Coronary artery (tissue), 2 donors: ENCODE measurements around the gene SULT2B1.
"Not testable (repeated sequence)": the region's sequence is repeated elsewhere in the genome, so short reads cannot be mapped to it uniquely, and the experiment has no call there.

Source experiments
- DNase-seq: peaks from one replicate; pipeline ENCODE4 v3.0.0-alpha.2; 2017; ENCODE audit warnings: low spot score
- H3K27ac ChIP-seq, 2 donors: fragments of 200-600 bp; sonication (generic); one replicate each; pipeline ENCODE4 v1.5.1; 2016 to 2019
- H3K4me3 ChIP-seq: fragments of 200-600 bp; sonication (generic); 2 replicates; pipeline ENCODE4 v1.5.1; 2016; ENCODE audit warnings: mild to moderate bottlenecking, moderate library complexity
- TF ChIP-seq, protein P1 (sequence below): fragments of 200-600 bp; sonication (generic); IDR thresholded peaks from one replicate; pipeline ENCODE4 v1.5.1; 2019; ENCODE audit warnings: antibody characterized with exemption

The SULT2B1 gene

DNA sequence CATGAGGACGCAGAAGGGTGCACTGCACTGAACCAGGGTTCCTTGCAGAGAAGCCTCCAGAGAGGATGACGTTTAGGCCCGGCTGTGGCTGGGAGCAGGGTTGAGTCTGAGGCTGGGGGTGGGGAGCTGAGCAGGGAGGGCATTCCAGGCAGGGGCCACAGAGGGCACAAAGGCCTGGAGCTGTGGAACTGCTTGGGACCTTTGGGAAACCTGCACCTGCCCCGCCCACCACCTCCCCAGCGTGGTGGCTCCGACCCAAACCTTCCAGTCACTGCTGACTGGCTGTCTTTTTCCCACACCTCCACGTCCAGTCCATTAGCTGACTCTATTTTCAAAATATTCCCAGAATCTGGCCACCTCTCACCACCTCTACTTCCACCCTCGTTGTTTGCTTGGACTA lies 35.4 kb upstream of the SULT2B1 start:
- DNase-seq = no peak
- no peak overlapping the region for H3K4me3 ChIP-seq
- H3K27ac ChIP-seq = no peak overlapping the region
- TF ChIP-seq, protein P1, sequence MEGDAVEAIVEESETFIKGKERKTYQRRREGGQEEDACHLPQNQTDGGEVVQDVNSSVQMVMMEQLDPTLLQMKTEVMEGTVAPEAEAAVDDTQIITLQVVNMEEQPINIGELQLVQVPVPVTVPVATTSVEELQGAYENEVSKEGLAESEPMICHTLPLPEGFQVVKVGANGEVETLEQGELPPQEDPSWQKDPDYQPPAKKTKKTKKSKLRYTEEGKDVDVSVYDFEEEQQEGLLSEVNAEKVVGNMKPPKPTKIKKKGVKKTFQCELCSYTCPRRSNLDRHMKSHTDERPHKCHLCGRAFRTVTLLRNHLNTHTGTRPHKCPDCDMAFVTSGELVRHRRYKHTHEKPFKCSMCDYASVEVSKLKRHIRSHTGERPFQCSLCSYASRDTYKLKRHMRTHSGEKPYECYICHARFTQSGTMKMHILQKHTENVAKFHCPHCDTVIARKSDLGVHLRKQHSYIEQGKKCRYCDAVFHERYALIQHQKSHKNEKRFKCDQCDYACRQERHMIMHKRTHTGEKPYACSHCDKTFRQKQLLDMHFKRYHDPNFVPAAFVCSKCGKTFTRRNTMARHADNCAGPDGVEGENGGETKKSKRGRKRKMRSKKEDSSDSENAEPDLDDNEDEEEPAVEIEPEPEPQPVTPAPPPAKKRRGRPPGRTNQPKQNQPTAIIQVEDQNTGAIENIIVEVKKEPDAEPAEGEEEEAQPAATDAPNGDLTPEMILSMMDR = no peak

DNA sequence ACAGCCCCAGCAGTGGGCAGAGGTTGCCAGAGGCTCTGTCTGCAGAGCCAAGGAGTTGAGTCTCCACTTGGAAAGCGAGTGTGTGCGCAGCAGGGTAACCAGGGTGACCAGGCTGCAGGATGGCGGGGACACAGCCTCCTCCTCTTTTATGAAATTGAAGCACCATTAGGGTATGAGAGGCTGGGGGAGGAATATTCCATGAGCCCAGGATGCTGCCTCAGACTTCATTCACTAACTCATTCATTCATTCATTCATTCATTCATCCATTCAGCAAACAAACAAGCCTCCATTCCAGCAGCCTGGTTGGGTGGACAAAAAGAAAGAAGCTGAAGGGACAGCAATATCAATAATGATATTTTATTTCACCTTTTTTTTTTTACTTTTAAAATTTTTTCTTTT lies 33.8 kb upstream of the SULT2B1 start:
- H3K27ac ChIP-seq = no peak overlapping the region
- TF ChIP-seq, protein P1 = no peak
- no peak overlapping the region for H3K4me3 ChIP-seq
- DNase-seq = no peak

DNA sequence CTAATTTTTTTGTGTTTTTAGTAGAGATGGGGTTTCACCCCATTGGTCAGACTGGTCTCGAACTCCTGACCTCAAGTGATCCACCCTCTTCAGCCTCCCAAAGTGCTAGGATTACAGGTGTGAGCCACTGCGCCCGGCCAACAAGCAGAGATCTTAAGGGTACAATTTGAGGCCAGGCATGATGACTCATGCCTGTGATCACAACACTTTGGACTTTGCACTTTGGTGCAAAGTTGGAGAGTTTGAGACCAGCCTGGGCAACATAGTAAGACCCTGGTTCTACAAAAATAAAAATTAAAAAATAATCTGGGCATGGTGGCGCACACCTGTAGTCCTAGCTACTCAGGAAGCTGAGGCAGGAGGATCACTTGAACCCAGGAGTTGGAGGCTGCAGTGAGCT lies 32.5 kb upstream of the SULT2B1 start:
- H3K4me3 ChIP-seq, H3K27ac ChIP-seq: not testable (repeated sequence)

DNA sequence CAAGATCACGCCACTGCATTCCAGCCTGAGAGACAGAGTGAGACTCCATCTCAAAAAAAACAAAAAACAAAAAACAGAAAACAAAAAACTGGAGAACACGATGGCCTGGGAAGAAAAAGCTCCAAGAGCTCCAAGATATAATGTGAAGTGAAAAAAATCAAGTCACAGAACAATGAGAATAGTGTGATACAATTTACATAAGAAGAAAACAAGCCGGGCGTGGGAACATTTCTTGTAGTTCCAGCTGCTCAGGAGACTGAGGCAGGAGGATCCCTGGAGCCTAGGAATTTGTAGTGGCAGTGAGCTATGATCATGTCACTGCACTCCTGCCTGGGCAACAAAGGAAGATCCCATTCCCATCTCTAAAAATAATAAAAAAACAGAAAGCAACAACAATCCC lies 31.8 kb upstream of the SULT2B1 start:
- no peak overlapping the region for H3K4me3 ChIP-seq
- DNase-seq = no peak
- TF ChIP-seq, protein P1 = no peak
- H3K27ac ChIP-seq = no peak overlapping the region

More for the DNA sequence above, 32.5 kb upstream of the SULT2B1 start:
- DNase-seq = not testable (repeated sequence)

DNA sequence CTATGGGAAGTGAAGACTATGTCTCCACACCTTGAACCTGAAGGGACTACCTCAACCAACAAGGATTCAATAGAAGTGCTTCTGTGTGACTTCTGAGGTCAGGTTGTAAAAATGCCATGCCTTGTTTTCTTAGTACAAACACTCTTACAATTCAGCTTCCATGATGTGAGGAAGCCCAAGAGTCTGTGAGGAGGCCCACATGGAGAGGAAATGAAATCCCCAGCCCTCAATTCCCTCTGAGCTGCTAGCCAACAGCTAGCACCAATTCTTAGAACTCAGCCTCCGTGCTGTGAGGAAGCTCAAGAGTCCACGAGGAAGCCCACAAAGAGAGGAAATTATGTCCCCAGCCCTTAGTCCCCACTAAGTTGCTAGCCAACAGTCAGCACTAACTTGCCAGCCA lies 27.8 kb upstream of the SULT2B1 start:
- H3K27ac ChIP-seq = no peak overlapping the region
- TF ChIP-seq, protein P1 = no peak
- H3K4me3 ChIP-seq = no peak overlapping the region
- no peak for DNase-seq

DNA sequence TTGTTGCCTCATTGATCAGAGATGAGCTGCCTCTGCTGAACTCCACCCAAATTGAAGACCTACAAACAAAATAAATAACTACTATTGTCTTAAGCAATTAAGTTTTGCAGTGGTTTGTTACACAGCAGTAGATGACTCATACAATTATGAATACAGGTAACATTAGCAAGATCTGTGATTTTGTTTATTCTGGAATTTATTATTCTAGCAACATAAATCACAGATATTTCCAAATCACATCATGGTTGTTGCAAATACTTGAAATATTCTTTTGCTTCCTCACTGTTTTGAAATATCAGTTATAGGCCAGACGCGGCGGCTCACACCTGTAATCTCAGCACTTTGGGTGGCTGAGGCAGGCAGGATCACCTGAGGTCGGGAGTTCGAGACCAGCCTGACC lies 27.2 kb upstream of the SULT2B1 start:
- DNase-seq = no peak
- Histone ChIP-seq H3K27ac (no peak overlapping the region), H3K4me3 (no peak overlapping the region)
- TF ChIP-seq, protein P1 = no peak

DNA sequence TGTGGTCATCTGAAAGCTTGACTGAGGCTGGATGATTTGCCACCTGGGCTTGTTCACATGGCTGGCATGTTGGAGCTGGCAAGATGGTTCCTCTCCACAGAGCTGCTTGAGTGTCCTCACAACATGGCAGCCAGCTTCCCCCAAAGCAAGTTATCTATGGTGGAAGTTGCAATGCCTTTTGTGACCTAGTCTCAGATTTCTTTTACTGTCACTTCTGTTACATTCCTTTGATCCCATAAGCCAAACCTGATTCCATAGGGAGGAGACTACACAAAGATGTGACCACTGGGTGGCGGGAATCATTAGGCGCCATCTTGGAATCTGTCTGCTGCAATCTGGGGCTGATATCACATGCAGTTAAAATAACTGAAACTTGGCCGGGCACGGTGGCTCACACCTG lies 22.8 kb upstream of the SULT2B1 start:
- TF ChIP-seq, protein P1 = no peak

More for the DNA sequence above, 22.8 kb upstream of the SULT2B1 start:
- Histone ChIP-seq H3K4me3 (no peak overlapping the region), H3K27ac (no peak overlapping the region)
- DNase-seq = no peak
